Thoracic aorta (tissue), 2 donors: ENCODE data around the gene VIPR2. TPM values are rescaled to one million over a fixed set of nuclear protein-coding genes. Genes with fewer than 3 reads are reported as not detected.
"Not testable (repeated sequence)": the region's sequence is repeated elsewhere in the genome, so short reads cannot be mapped to it uniquely, and the experiment has no call there.

ENCODE experiments used
- ATAC-seq: fragments of 150-250 bp; one replicate; pipeline ENCODE4 v1.8.0; 2017; ENCODE audit warnings: low read depth; ENCODE audit not compliant: insufficient number of reproducible peaks, low FRiP score
- DNase-seq: peaks from one replicate; pipeline ENCODE4 v3.0.0-alpha.2; 2020; ENCODE audit warnings: low spot score
- H3K27ac ChIP-seq, 2 donors: fragments of 200-600 bp; sonication (generic); 1 replicate in 1 of 2; 2 replicates in 1 of 2; pipeline ENCODE4 v1.5.1; 2016; ENCODE audit warnings: mild to moderate bottlenecking in 2 of 2, moderate library complexity in 2 of 2
- H3K27me3 ChIP-seq: fragments of 200-600 bp; sonication (generic); replicated peaks from 2 replicates; pipeline ENCODE4 v1.6.0; 2016; ENCODE audit warnings: mild to moderate bottlenecking; ENCODE audit not compliant: insufficient read depth
- H3K36me3 ChIP-seq: fragments of 200-600 bp; sonication (generic); one replicate; pipeline ENCODE4 v1.5.1; 2016
- H3K4me1 ChIP-seq, 2 donors: fragments of 200-600 bp; sonication (generic); 1 replicate in 1 of 2; 2 replicates in 1 of 2; pipeline versions ENCODE4 v1.5.1 to v1.6.0; 2016; ENCODE audit warnings: low read depth in 2 of 2, mild to moderate bottlenecking in 1 of 2; ENCODE audit not compliant: control insufficient read depth in 1 of 2
- H3K4me3 ChIP-seq: fragments of 200-600 bp; sonication (generic); 2 replicates; pipeline ENCODE4 v1.5.1; 2016; ENCODE audit warnings: mild to moderate bottlenecking
- H3K9me3 ChIP-seq: fragments of 200-600 bp; sonication (generic); 2 replicates; pipeline ENCODE4 v1.5.1; 2016
- CTCF ChIP-seq: fragments of 200-600 bp; sonication (generic); IDR thresholded peaks from one replicate; pipeline ENCODE4 v1.5.1; 2019; ENCODE audit warnings: antibody characterized with exemption
- total RNA-seq, 2 donors: library from RNA; depleted of rRNA; stranded (reverse); fragments of >200 nt; gene quantifications; one replicate each; pipeline versions ENCODE4 v1.1.0 to v1.2.3, GENCODE V29; 2016

Gene VIPR2
- total RNA-seq, 2 donors from 2014 or later, result 18.3 to 29.5 TPM

- H3K9me3 ChIP-seq, result no peaks in the 10 kb centered on the region
- H3K27ac ChIP-seq, result no peak overlapping the region
- H3K36me3 ChIP-seq, result no peaks in the 10 kb centered on the region
- no peak for DNase-seq
- H3K27me3 ChIP-seq, result no peaks in the 10 kb centered on the region
- no peak for ATAC-seq
- no peak for TF ChIP-seq CTCF
- no peak overlapping the region for H3K4me3 ChIP-seq
- H3K4me1 ChIP-seq, result no peaks in the 10 kb centered on the region
These were observed 60.4 kb downstream of the VIPR2 start for GRCh38 chr7:159084069-159084801.

DNA sequence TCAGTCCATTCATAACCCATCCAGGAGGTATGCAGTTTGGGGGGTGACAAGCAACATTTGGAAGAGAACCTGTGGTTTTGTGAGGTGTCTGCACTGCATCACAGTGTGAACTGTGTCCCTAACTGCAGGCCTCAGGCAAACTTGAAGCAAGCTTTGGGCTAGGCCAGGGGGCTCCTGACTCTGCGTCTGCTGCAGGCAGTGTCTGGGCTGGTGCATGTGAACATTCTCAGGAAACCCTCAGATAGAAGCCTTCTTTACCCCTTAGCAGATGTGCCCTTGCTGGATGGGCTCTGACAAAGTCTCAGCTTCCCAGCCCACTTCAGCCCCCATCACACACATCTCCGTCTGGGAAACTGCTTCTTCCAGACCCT, 61.0 kb downstream of the VIPR2 start:
- no peaks in the 10 kb centered on the region for H3K4me1 ChIP-seq
- no peaks in the 10 kb centered on the region for H3K36me3 ChIP-seq
- TF ChIP-seq CTCF, result no peak
- no peak overlapping the region for H3K4me3 ChIP-seq
- H3K27ac ChIP-seq, result no peak overlapping the region
- H3K9me3 ChIP-seq, result no peaks in the 10 kb centered on the region
- no peaks in the 10 kb centered on the region for H3K27me3 ChIP-seq
- ATAC-seq, result no peak
- no peak for DNase-seq

DNA sequence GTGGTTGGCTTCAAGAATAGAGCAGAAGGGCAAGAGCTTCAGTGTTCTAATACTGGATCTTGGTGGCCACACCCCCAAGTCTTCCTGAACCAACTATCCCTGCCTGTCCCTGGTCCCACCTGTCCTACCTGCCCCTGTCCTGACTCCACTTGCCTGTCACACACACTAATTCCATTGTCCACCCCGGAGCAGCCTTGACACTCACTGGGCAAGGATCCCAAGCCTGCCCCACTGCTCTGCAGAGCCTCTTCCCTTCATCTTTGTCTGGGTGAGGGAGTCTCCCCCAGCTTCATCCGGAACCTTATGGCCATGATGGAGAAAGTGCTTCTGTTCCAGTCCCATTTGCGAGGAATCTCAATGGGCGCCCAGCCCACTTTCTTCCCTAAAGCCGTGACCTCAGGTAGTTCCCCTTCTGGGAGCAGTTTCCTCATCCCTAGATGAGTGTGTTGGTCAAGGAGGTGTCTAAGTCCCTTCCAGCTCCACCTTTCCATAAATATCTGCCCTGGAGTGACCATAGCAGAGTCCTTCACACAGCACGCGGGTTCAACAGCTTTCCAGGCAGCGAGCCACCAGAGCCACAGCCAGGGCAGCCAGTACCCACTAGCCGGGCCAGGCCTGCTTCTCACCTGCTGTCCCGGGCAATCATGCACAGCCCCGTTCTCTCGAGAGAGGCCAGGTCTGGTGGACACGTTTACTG, 61.5 kb downstream of the VIPR2 start:
- no peaks in the 10 kb centered on the region for H3K4me1 ChIP-seq
- DNase-seq, result no peak
- ATAC-seq, result no peak
- H3K36me3 ChIP-seq, result no peaks in the 10 kb centered on the region
- no peaks in the 10 kb centered on the region for H3K9me3 ChIP-seq
- H3K4me3 ChIP-seq, result no peak overlapping the region
- no peak overlapping the region for H3K27ac ChIP-seq
- TF ChIP-seq CTCF, result no peak
- no peaks in the 10 kb centered on the region for H3K27me3 ChIP-seq

GRCh38 chr7:159082075-159082474, 62.6 kb downstream of the VIPR2 start:
- H3K9me3 ChIP-seq, H3K4me1 ChIP-seq, DNase-seq, H3K36me3 ChIP-seq, H3K4me3 ChIP-seq, H3K27me3 ChIP-seq, H3K27ac ChIP-seq, ATAC-seq: not testable (repeated sequence)

DNA sequence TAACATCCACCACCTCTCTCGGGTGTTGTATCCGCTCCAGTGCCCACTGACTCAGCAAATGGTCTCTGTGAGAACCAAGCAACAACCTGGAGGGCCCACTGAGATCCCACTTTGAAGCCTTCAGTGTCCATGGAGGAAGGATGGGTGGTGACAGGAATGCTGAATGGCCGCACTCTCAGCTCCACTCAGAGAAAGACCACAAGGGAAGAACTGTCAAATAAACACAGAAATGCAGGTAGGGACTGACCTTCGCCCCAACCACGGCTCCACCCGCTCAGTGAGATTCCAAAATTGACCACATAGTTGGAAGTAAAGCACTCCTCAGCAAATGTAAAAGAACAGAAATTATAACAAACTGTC, 65.8 kb downstream of the VIPR2 start:
- H3K36me3 ChIP-seq, result no peaks in the 10 kb centered on the region
- DNase-seq (no peak), ATAC-seq (no peak)
- H3K27me3 ChIP-seq, result no peaks in the 10 kb centered on the region
- H3K27ac ChIP-seq, result no peak overlapping the region
- TF ChIP-seq CTCF, result no peak
- H3K9me3 ChIP-seq, result no peaks in the 10 kb centered on the region
- H3K4me1 ChIP-seq, result no peaks in the 10 kb centered on the region
- H3K4me3 ChIP-seq, result no peak overlapping the region
